Measurements from ENCODE around the gene ANTXR2. TPM values are rescaled to one million over a fixed set of nuclear protein-coding genes. Genes with fewer than 3 reads are reported as not detected.

ANTXR2 gene
- total RNA-seq, 6 donors from 2014 or later = 26.0 to 61.0 (median 37.5) TPM

DNA sequence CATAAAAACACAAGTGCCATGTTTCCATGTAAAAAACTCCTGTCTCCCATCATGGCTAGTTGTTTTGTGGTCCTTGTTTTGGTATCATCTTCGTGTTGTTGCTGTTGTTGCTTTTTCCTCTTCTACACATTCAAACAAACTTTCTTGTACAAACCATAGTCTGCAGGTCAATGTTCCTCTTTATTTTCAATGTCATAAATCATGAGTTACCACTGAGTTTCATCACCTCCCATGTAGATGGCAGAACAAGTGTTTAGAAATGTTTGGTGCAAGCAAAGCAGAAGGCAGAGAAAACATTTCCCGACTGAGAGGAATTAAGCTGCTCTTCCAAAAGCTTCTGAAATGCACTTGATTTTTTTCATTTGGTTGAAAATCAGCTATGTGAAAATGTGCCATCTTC, 166.0 kb downstream of the ANTXR2 start:
- Histone ChIP-seq H3K27me3 (no peaks in the 10 kb centered on the region), H3K9me3 (no peaks in the 10 kb centered on the region), H3K4me1 (no peaks in the 10 kb centered on the region), H3K4me3 (no peak overlapping the region), H3K36me3 (peaks cover 3 to 25% (median 13%) of the 10 kb centered on the region in 4 donors), H3K27ac (no peak overlapping the region)
- DNase-seq (no peak), ATAC-seq (ENCODE audit: low FRiP score in 2 of 2) (no peak)
- 68 to 77% methylated on average over 2 of the region's 2 CpGs for WGBS, 2 donors
- TF ChIP-seq CTCF (IDR thresholded peaks at IDR 0.05) (no peak), POLR2A (IDR thresholded peaks at IDR 0.05) (no peak), POLR2AphosphoS5 (IDR thresholded peaks at IDR 0.05) (no peak), EP300 (IDR thresholded peaks at IDR 0.05) (no peak)

DNA sequence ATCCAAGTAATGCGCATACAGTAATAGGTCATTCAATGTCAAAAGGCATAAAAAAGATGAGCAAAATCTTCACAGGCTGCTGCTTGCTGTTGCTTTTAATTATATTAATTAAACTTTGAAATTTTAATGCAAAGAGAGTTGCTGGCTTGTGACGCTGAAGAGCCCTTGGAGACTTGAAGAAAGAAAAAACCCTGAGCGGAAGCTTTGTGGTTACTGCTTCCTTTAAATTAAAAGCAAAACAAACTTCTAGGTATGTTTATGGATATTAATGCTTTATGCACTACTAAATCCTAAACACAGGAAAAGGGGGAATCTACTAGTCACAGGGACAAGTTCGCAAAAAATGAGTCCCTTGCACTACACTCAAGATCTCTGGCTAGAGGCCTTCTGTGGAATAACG, 166.7 kb downstream of the ANTXR2 start:
- Histone ChIP-seq H3K27me3 (no peaks in the 10 kb centered on the region), H3K4me3 (no peak overlapping the region), H3K27ac (no peak overlapping the region), H3K4me1 (no peaks in the 10 kb centered on the region), H3K36me3 (peaks cover 3 to 25% (median 13%) of the 10 kb centered on the region in 4 donors), H3K9me3 (no peaks in the 10 kb centered on the region)
- DNase-seq = no peak
- 88% methylated on average over 5 of the region's 5 CpGs for WGBS, 2 donors
- TF ChIP-seq CTCF (IDR thresholded peaks at IDR 0.05) = no peak
- TF ChIP-seq EP300 (IDR thresholded peaks at IDR 0.05) = no peak
- TF ChIP-seq POLR2A (IDR thresholded peaks at IDR 0.05) = no peak
- no peak for ATAC-seq (ENCODE audit: low FRiP score in 2 of 2)

- Histone ChIP-seq H3K4me3 (no peak overlapping the region), H3K9me3 (no peaks in the 10 kb centered on the region), H3K36me3 (peaks cover 3 to 25% (median 13%) of the 10 kb centered on the region in 4 donors), H3K27me3 (no peaks in the 10 kb centered on the region), H3K4me1 (no peaks in the 10 kb centered on the region), H3K27ac (no peak overlapping the region)
- TF ChIP-seq EP300 (IDR thresholded peaks at IDR 0.05) (no peak), CTCF (IDR thresholded peaks at IDR 0.05) (no peak), POLR2AphosphoS5 (IDR thresholded peaks at IDR 0.05) (no peak), POLR2A (IDR thresholded peaks at IDR 0.05) (no peak)
- ATAC-seq (ENCODE audit: low FRiP score in 2 of 2) = no peak
- no peak for DNase-seq
Measured at GRCh38 chr4:79905212-79905611, 167.8 kb downstream of the ANTXR2 start.

- H3K4me1 ChIP-seq = no peaks in the 10 kb centered on the region
- TF ChIP-seq POLR2A (IDR thresholded peaks at IDR 0.05) = no peak
- no peak for TF ChIP-seq POLR2AphosphoS5 (IDR thresholded peaks at IDR 0.05)
- TF ChIP-seq CTCF (IDR thresholded peaks at IDR 0.05) = no peak
- TF ChIP-seq EP300 (IDR thresholded peaks at IDR 0.05) = no peak
- no peak overlapping the region for H3K27ac ChIP-seq
- no peaks in the 10 kb centered on the region for H3K9me3 ChIP-seq
- WGBS, 2 donors = 64 to 72% methylated on average over 1 of the region's 1 CpG
- H3K36me3 ChIP-seq = peaks cover 3 to 25% (median 13%) of the 10 kb centered on the region in 4 donors
- no peaks in the 10 kb centered on the region for H3K27me3 ChIP-seq
- ATAC-seq (ENCODE audit: low FRiP score in 2 of 2) (no peak), DNase-seq (no peak)
- no peak overlapping the region for H3K4me3 ChIP-seq
Measured at GRCh38 chr4:79904331-79904730, 168.7 kb downstream of the ANTXR2 start.

GRCh38 chr4:79900182-79900581, 172.8 kb downstream of the ANTXR2 start:
- DNase-seq = no peak
- no peaks in the 10 kb centered on the region for H3K9me3 ChIP-seq
- H3K4me1 ChIP-seq = no peaks in the 10 kb centered on the region
- H3K27ac ChIP-seq = no peak overlapping the region
- no peak overlapping the region for H3K4me3 ChIP-seq
- peaks cover 0 to 3% (median 0%) of the 10 kb centered on the region in 4 donors for H3K36me3 ChIP-seq
- no peak for ATAC-seq (ENCODE audit: low FRiP score in 2 of 2)
- H3K27me3 ChIP-seq = no peaks in the 10 kb centered on the region
- 28 to 46% methylated on average over 2 of the region's 2 CpGs for WGBS, 2 donors
- TF ChIP-seq EP300 (IDR thresholded peaks at IDR 0.05) (no peak), CTCF (IDR thresholded peaks at IDR 0.05) (no peak), POLR2AphosphoS5 (IDR thresholded peaks at IDR 0.05) (no peak), POLR2A (IDR thresholded peaks at IDR 0.05) (no peak)
